B cell (primary cell): Measurements from ENCODE around the gene VAMP4.

ENCODE experiments used
- CTCF ChIP-seq: fragments of 200-600 bp; IDR thresholded peaks from one replicate; pipeline ENCODE4 v1.8.0; 2022; ENCODE audit warnings: antibody characterized with exemption, mild to moderate bottlenecking
- EZH2 ChIP-seq: IDR thresholded peaks from 2 replicates; pipeline ENCODE4 v1.6.1; 2012; ENCODE audit warnings: borderline replicate concordance, low read depth, mild to moderate bottlenecking, moderate library complexity, low read length; ENCODE audit not compliant: insufficient read depth, poor library complexity, severe bottlenecking

GRCh38 chr1:171702598-171702997 lies 39.3 kb downstream of the VAMP4 start:
- TF ChIP-seq CTCF (no peak), EZH2 (no peak)
